WERI-Rb-1 (cell line): Measurements from ENCODE around the gene WDR6.

Experiments used
- DNase-seq: peaks from one replicate; pipeline ENCODE4 v3.0.0-alpha.2; 2020
- H3K27ac ChIP-seq: fragments of 250-450 bp; sonication (Bioruptor Pico); 2 replicates; pipeline ENCODE4 v1.5.1; 2020; ENCODE audit warnings: mild to moderate bottlenecking, moderate library complexity
- H3K27me3 ChIP-seq: fragments of 250-450 bp; sonication (Bioruptor Pico); 2 replicates; pipeline ENCODE4 v1.5.1; 2021; ENCODE audit warnings: mild to moderate bottlenecking, low read depth, moderate library complexity; ENCODE audit not compliant: insufficient read depth, severe bottlenecking
- H3K36me3 ChIP-seq: fragments of 250-450 bp; sonication (Bioruptor Pico); 2 replicates; pipeline ENCODE4 v1.5.1; 2020; ENCODE audit warnings: mild to moderate bottlenecking, moderate library complexity
- H3K4me3 ChIP-seq: 2 replicates; pipeline ENCODE4 v1.5.1; 2011; ENCODE audit warnings: low read depth, mild to moderate bottlenecking, control low read depth, low read length
- H3K9me3 ChIP-seq: fragments of 250-450 bp; sonication (Bioruptor Pico); 2 replicates; pipeline ENCODE4 v1.5.1; 2021; ENCODE audit warnings: mild to moderate bottlenecking, moderate library complexity; ENCODE audit not compliant: severe bottlenecking
- TF ChIP-seq, protein P1 (sequence below): IDR thresholded peaks from 2 replicates; pipeline ENCODE4 v1.5.1; 2011; ENCODE audit warnings: low read depth, mild to moderate bottlenecking, control low read depth, inconsistent platforms, low read length

Gene WDR6

DNA sequence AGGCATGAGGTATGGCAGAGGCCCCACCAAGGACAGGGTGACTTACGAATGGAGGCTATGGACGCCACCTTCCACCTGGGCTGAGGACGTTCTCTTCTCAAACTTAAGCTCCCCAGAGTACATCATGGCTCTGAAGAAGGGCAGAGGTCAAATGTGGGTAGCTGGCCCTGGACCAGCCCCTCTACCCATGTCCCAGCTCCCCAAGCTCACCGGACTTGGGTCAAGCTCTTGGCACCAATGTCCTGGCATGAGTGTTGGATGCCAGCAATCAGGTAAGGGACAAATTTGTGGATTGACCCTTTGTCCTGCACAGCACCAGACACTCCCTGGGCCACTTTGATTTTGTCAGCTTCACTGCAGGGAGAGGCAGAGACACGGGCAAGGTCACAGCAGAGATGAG is 17.3 kb downstream of the WDR6 start:
- Histone ChIP-seq H3K9me3 (no peaks in the 10 kb centered on the region), H3K36me3 (peaks cover 56% of the 10 kb centered on the region), H3K4me3 (no peak overlapping the region), H3K27ac (no peak overlapping the region), H3K27me3 (no peaks in the 10 kb centered on the region)
- TF ChIP-seq, protein P1, sequence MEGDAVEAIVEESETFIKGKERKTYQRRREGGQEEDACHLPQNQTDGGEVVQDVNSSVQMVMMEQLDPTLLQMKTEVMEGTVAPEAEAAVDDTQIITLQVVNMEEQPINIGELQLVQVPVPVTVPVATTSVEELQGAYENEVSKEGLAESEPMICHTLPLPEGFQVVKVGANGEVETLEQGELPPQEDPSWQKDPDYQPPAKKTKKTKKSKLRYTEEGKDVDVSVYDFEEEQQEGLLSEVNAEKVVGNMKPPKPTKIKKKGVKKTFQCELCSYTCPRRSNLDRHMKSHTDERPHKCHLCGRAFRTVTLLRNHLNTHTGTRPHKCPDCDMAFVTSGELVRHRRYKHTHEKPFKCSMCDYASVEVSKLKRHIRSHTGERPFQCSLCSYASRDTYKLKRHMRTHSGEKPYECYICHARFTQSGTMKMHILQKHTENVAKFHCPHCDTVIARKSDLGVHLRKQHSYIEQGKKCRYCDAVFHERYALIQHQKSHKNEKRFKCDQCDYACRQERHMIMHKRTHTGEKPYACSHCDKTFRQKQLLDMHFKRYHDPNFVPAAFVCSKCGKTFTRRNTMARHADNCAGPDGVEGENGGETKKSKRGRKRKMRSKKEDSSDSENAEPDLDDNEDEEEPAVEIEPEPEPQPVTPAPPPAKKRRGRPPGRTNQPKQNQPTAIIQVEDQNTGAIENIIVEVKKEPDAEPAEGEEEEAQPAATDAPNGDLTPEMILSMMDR: no peak
- no peak for DNase-seq

DNA sequence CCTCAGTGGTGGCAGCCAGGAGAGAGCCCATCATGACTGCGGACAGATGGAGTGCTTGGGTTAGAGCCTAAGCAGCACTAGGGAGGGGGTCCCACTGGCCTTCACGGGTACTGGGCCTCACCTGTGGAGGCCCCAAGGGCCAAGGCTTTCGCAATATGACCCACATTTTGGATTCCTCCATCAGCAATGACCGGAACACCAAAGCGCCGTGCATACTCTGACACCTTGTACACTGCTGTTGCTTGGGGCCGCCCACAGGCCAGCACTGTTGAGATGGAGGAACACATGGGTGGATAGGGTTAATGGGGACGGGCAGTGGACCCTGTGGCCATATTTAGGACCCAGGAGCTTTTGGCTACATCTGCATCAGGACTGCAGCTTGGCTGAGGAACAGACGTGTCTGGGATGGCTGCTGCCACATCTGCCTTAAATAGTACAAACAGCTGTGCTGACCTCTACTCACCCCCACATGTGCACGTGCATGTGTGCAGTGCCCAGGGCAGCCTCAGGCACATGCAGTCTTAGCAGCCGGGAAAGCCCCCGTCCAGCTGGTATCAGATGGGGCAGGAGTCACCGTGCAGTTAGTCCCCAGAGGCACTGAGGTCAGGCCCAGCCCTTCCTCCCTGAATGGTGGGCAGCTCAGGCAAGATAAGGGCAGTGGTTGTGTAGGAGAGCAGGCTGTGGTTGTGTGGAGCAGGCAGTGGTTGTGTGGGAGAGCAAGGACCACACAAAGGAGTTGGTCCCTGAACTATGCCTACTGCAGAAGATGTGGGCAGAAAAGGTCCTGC is 18.0 kb downstream of the WDR6 start:
- no peaks in the 10 kb centered on the region for H3K27me3 ChIP-seq
- TF ChIP-seq, protein P1: no peak
- peaks cover 62% of the 10 kb centered on the region for H3K36me3 ChIP-seq
- DNase-seq: no peak
- no peak overlapping the region for H3K27ac ChIP-seq
- H3K4me3 ChIP-seq: no peak overlapping the region
- no peaks in the 10 kb centered on the region for H3K9me3 ChIP-seq

DNA sequence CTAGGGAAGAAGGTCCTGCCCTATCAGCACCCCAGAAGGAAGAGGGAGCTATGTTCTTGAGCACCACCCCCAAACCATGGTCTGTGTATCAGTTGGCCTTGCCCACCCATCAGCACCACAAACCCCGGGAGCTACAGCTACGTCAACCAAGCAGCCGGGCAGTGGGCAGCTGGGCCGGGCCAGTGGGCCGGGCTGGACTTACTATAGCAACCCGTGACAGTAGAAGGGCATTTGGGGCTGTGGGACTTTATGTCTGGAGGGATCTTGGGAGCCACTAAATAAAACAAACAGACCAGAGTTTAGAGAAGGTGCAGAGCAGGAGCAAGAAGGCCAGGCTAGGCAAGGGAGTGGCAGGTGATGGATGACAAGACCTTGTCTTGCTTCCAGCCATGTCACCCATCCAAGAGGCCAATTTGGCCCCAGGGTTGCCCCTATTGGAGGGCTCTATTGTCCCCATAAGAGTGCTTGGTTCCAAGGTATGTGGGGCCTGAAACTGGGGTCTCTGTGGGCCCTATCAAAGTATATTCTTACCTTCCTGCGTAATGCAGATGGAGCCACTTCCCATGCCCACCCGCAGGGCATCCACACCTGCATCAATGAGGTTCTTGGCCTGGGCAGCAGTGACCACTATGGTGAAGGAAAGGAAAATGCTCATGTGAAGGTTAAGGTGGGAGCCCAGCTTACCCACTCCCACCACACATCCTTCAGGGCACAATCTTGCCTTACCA is 18.8 kb downstream of the WDR6 start:
- H3K4me3 ChIP-seq: no peak overlapping the region
- peaks cover 67% of the 10 kb centered on the region for H3K36me3 ChIP-seq
- TF ChIP-seq, protein P1: no peak
- no peaks in the 10 kb centered on the region for H3K9me3 ChIP-seq
- DNase-seq: no peak
- H3K27ac ChIP-seq: no peak overlapping the region
- H3K27me3 ChIP-seq: no peaks in the 10 kb centered on the region

DNA sequence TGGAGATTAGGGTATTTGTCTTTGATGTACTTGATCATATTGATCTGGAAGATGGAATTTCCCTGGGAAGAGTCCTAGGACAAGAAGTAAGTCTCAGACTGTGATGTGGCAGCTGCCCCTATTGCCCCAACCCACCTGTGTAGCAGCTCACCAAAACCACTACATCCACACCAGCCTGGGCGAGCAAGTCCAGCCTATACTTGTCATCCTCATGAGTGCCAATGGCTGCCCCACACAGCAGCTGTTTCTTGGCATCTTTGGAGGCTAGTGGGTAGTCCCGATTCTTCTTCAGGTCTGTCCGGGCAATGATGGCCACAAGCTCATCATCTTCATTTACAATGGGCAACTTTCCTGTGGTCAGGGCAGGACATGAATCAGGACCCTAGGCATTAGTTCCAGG is 19.3 kb downstream of the WDR6 start:
- no peak for DNase-seq
- Histone ChIP-seq H3K4me3 (no peak overlapping the region), H3K27me3 (no peaks in the 10 kb centered on the region), H3K27ac (no peak overlapping the region), H3K36me3 (peaks cover 72% of the 10 kb centered on the region), H3K9me3 (no peaks in the 10 kb centered on the region)
- TF ChIP-seq, protein P1: no peak

DNA sequence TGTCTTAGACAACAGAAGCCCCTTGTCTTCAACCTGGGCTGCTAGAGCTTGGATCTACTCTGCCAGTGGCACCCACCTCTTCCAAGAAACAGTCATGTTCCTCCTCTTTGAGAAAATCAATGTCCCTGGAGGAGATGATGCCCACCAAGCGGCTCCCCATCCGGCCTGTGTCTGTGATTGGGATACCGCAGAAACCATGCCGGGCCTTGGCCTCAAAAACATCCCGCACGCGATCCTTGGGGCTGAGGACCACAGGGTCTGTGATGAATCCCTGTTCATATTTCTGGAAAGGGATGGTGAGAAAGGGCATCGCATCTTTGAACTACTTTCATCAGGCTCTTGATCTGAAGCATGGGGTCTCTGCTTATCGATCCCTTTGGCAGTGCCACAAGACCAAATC is 20.4 kb downstream of the WDR6 start:
- Histone ChIP-seq H3K4me3 (no peak overlapping the region), H3K36me3 (peaks cover 83% of the 10 kb centered on the region), H3K9me3 (no peaks in the 10 kb centered on the region), H3K27me3 (no peaks in the 10 kb centered on the region), H3K27ac (no peak overlapping the region; the same call in 1 of the 2 replicates)
- TF ChIP-seq, protein P1: no peak
- DNase-seq: no peak
